Measurements from ENCODE around the gene SLC25A21.

GRCh38 chr14:37122288-37122687 lies 50.1 kb downstream of the SLC25A21 start:
- TF ChIP-seq, protein P1, sequence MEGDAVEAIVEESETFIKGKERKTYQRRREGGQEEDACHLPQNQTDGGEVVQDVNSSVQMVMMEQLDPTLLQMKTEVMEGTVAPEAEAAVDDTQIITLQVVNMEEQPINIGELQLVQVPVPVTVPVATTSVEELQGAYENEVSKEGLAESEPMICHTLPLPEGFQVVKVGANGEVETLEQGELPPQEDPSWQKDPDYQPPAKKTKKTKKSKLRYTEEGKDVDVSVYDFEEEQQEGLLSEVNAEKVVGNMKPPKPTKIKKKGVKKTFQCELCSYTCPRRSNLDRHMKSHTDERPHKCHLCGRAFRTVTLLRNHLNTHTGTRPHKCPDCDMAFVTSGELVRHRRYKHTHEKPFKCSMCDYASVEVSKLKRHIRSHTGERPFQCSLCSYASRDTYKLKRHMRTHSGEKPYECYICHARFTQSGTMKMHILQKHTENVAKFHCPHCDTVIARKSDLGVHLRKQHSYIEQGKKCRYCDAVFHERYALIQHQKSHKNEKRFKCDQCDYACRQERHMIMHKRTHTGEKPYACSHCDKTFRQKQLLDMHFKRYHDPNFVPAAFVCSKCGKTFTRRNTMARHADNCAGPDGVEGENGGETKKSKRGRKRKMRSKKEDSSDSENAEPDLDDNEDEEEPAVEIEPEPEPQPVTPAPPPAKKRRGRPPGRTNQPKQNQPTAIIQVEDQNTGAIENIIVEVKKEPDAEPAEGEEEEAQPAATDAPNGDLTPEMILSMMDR (IDR thresholded peaks at IDR 0.05 in 2 of 3, conservative IDR thresholded peaks at IDR 0.05 in 1 of 3; ENCODE audit: control insufficient read depth in 2 of 3, extremely low read depth in 1 of 3, insufficient read depth in 1 of 3, low read depth in 3 of 3, low read length in 3 of 3) = no peak
- TF ChIP-seq SMC3 (IDR thresholded peaks at IDR 0.05; ENCODE audit: borderline replicate concordance, low read length) (no peak), SUZ12 (IDR thresholded peaks at IDR 0.05; ENCODE audit: unreplicated experiment) (no peak), JUNB (IDR thresholded peaks at IDR 0.05) (no peak), EGR1 (IDR thresholded peaks at IDR 0.05; ENCODE audit: borderline replicate concordance in 1 of 2, low read depth in 2 of 2, low read length in 2 of 2) (no peak), TCF7 (IDR thresholded peaks at IDR 0.05; ENCODE audit: borderline replicate concordance) (no peak), ZNF24 (IDR thresholded peaks at IDR 0.05) (no peak), NBN (IDR thresholded peaks at IDR 0.05) (no peak)
- TF ChIP-seq, protein P2, sequence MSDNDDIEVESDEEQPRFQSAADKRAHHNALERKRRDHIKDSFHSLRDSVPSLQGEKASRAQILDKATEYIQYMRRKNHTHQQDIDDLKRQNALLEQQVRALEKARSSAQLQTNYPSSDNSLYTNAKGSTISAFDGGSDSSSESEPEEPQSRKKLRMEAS (IDR thresholded peaks at IDR 0.05; ENCODE audit: low read depth, low read length) = no peak
- TF ChIP-seq, protein P3, sequence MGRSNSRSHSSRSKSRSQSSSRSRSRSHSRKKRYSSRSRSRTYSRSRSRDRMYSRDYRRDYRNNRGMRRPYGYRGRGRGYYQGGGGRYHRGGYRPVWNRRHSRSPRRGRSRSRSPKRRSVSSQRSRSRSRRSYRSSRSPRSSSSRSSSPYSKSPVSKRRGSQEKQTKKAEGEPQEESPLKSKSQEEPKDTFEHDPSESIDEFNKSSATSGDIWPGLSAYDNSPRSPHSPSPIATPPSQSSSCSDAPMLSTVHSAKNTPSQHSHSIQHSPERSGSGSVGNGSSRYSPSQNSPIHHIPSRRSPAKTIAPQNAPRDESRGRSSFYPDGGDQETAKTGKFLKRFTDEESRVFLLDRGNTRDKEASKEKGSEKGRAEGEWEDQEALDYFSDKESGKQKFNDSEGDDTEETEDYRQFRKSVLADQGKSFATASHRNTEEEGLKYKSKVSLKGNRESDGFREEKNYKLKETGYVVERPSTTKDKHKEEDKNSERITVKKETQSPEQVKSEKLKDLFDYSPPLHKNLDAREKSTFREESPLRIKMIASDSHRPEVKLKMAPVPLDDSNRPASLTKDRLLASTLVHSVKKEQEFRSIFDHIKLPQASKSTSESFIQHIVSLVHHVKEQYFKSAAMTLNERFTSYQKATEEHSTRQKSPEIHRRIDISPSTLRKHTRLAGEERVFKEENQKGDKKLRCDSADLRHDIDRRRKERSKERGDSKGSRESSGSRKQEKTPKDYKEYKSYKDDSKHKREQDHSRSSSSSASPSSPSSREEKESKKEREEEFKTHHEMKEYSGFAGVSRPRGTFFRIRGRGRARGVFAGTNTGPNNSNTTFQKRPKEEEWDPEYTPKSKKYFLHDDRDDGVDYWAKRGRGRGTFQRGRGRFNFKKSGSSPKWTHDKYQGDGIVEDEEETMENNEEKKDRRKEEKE (IDR thresholded peaks at IDR 0.05) = no peak

Measured in GM12878 (cell line).